ENCODE results near the gene ST8SIA2. TPM values are rescaled to one million over a fixed set of nuclear protein-coding genes. Genes with fewer than 3 reads are reported as not detected.

Gene ST8SIA2
- not detected for total RNA-seq

- TF ChIP-seq CTCF (IDR thresholded peaks at IDR 0.05) = no peak
- DNase-seq (ENCODE audit: low spot score) = no peak
- ATAC-seq (ENCODE audit: low FRiP score) = peak; percentile 31
These were observed at the start of gene ST8SIA2 for GRCh38 chr15:92393071-92393979. Gene ST8SIA2 (plus strand): TSS chr15:92393881. CDS start chr15:92394065, 184 bp downstream.

- no peak for ATAC-seq (ENCODE audit: low FRiP score)
- TF ChIP-seq CTCF (IDR thresholded peaks at IDR 0.05) = no peak
- no peak for DNase-seq (ENCODE audit: low spot score)
These were observed 49.6 kb upstream of the ST8SIA2 start for GRCh38 chr15:92343924-92344643.

GRCh38 chr15:92346063-92346462, 47.6 kb upstream of the ST8SIA2 start:
- no peak for TF ChIP-seq CTCF (IDR thresholded peaks at IDR 0.05)
- ATAC-seq (ENCODE audit: low FRiP score) (no peak), DNase-seq (ENCODE audit: low spot score) (no peak)

- TF ChIP-seq CTCF (IDR thresholded peaks at IDR 0.05) = no peak
- ATAC-seq (ENCODE audit: low FRiP score) = no peak
- DNase-seq (ENCODE audit: low spot score) = no peak
These were observed 38.4 kb upstream of the ST8SIA2 start for GRCh38 chr15:92355307-92355706.

- no peak for TF ChIP-seq CTCF (IDR thresholded peaks at IDR 0.05)
- ATAC-seq (ENCODE audit: low FRiP score) (no peak), DNase-seq (ENCODE audit: low spot score) (no peak)
These were observed 32.2 kb upstream of the ST8SIA2 start for GRCh38 chr15:92361321-92362000.

- no peak for DNase-seq (ENCODE audit: low spot score)
- no peak for TF ChIP-seq CTCF (IDR thresholded peaks at IDR 0.05)
- ATAC-seq (ENCODE audit: low FRiP score) = no peak
These were observed 31.7 kb upstream of the ST8SIA2 start for GRCh38 chr15:92362001-92362350.

Data from omental fat pad (tissue), 4 donors.